Gastroesophageal sphincter (tissue), 3 donors: ENCODE data around the gene LOXHD1.

Source experiments
- EP300 ChIP-seq: sonication (generic); formaldehyde crosslinking; IDR thresholded peaks from one replicate; pipeline ENCODE4 v1.6.1; 2017; ENCODE audit warnings: antibody characterized with exemption, mild to moderate bottlenecking
- POLR2A ChIP-seq, 2 donors: fragments of 450-650 bp; IDR thresholded peaks; one replicate each; pipeline ENCODE4 v1.6.1; 2017; ENCODE audit warnings: antibody characterized with exemption in 2 of 2, mild to moderate bottlenecking in 2 of 2, moderate library complexity in 1 of 2
- POLR2AphosphoS5 ChIP-seq: sonication (generic); formaldehyde crosslinking; IDR thresholded peaks from one replicate; pipeline ENCODE4 v1.6.1; 2017; ENCODE audit warnings: antibody characterized with exemption
- TF ChIP-seq, protein P1 (sequence below), 4 experiments: fragments of 200-600 bp in 2 of 4; fragments of 450-650 bp in 2 of 4; sonication (generic) in 1 of 4; IDR thresholded peaks; one replicate each; pipeline ENCODE4 v1.5.1; 2017 to 2019; ENCODE audit warnings: antibody characterized with exemption in 4 of 4, mild to moderate bottlenecking in 2 of 4, moderate library complexity in 2 of 4

- TF ChIP-seq, protein P1, sequence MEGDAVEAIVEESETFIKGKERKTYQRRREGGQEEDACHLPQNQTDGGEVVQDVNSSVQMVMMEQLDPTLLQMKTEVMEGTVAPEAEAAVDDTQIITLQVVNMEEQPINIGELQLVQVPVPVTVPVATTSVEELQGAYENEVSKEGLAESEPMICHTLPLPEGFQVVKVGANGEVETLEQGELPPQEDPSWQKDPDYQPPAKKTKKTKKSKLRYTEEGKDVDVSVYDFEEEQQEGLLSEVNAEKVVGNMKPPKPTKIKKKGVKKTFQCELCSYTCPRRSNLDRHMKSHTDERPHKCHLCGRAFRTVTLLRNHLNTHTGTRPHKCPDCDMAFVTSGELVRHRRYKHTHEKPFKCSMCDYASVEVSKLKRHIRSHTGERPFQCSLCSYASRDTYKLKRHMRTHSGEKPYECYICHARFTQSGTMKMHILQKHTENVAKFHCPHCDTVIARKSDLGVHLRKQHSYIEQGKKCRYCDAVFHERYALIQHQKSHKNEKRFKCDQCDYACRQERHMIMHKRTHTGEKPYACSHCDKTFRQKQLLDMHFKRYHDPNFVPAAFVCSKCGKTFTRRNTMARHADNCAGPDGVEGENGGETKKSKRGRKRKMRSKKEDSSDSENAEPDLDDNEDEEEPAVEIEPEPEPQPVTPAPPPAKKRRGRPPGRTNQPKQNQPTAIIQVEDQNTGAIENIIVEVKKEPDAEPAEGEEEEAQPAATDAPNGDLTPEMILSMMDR (IDR thresholded peaks at IDR 0.05): no peak
- TF ChIP-seq POLR2A (IDR thresholded peaks at IDR 0.05): no peak
- no peak for TF ChIP-seq EP300
- TF ChIP-seq POLR2AphosphoS5: no peak
These were observed 17.6 kb downstream of the LOXHD1 start for GRCh38 chr18:46639386-46639785.
